Ascending aorta (tissue), 2 donors: ENCODE measurements around the gene RBM26. TPM values are rescaled to one million over a fixed set of nuclear protein-coding genes. Genes with fewer than 3 reads are reported as not detected.

Source experiments
- DNase-seq, 2 donors: peaks; one replicate each; pipeline ENCODE4 v3.0.0-alpha.2; 2019; ENCODE audit warnings: low spot score in 2 of 2
- H3K27ac ChIP-seq, 2 donors: fragments of 200-600 bp; sonication (generic); one replicate each; pipeline ENCODE4 v1.5.1; 2016 to 2017; ENCODE audit warnings: mild to moderate bottlenecking in 1 of 2
- H3K27me3 ChIP-seq: fragments of 200-600 bp; sonication (generic); one replicate; pipeline ENCODE4 v1.5.1; 2017
- H3K36me3 ChIP-seq, 2 donors: fragments of 200-600 bp; sonication (generic); one replicate each; pipeline ENCODE4 v1.5.1; 2016
- H3K4me1 ChIP-seq, 2 donors: fragments of 200-600 bp; sonication (generic); one replicate each; pipeline ENCODE4 v1.5.1; 2016 to 2017; ENCODE audit warnings: mild to moderate bottlenecking in 1 of 2
- H3K4me3 ChIP-seq, 2 donors: fragments of 200-600 bp; sonication (generic); one replicate each; pipeline ENCODE4 v1.5.1; 2016 to 2017; ENCODE audit warnings: mild to moderate bottlenecking in 1 of 2
- H3K9me3 ChIP-seq, 2 donors: fragments of 200-600 bp; sonication (generic); one replicate each; pipeline ENCODE4 v1.5.1; 2016
- intact Hi-C: fragments of 100-400 bp; cut with DNase I; formaldehyde crosslinking; loops from one replicate; pipeline ENCODE4 v1.15.1; 2023
- total RNA-seq: library from RNA; depleted of rRNA; stranded (reverse); fragments of >200 nt; gene quantifications from one replicate; pipeline ENCODE4 v1.1.0, GENCODE V29; 2016
- TF ChIP-seq, protein P1 (sequence below), 3 experiments: fragments of 200-600 bp in 2 of 3; fragments of 450-650 bp in 1 of 3; sonication (generic) in 2 of 3; IDR thresholded peaks; one replicate each; pipeline ENCODE4 v1.5.1; 2016 to 2019; ENCODE audit warnings: antibody characterized with exemption in 3 of 3, mild to moderate bottlenecking in 1 of 3, moderate library complexity in 1 of 3

Gene RBM26
- total RNA-seq, 1 donor from 2014 or later: 12.8 TPM

GRCh38 chr13:79271616-79272015, 134.4 kb downstream of the RBM26 start:
- intact Hi-C loops: no loop called here
- no peaks in the 10 kb centered on the region for H3K9me3 ChIP-seq
- TF ChIP-seq, protein P1, sequence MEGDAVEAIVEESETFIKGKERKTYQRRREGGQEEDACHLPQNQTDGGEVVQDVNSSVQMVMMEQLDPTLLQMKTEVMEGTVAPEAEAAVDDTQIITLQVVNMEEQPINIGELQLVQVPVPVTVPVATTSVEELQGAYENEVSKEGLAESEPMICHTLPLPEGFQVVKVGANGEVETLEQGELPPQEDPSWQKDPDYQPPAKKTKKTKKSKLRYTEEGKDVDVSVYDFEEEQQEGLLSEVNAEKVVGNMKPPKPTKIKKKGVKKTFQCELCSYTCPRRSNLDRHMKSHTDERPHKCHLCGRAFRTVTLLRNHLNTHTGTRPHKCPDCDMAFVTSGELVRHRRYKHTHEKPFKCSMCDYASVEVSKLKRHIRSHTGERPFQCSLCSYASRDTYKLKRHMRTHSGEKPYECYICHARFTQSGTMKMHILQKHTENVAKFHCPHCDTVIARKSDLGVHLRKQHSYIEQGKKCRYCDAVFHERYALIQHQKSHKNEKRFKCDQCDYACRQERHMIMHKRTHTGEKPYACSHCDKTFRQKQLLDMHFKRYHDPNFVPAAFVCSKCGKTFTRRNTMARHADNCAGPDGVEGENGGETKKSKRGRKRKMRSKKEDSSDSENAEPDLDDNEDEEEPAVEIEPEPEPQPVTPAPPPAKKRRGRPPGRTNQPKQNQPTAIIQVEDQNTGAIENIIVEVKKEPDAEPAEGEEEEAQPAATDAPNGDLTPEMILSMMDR (IDR thresholded peaks at IDR 0.05): no peak
- H3K4me1 ChIP-seq: no peaks in the 10 kb centered on the region
- H3K4me3 ChIP-seq: no peak overlapping the region
- H3K36me3 ChIP-seq: no peaks in the 10 kb centered on the region
- no peaks in the 10 kb centered on the region for H3K27me3 ChIP-seq
- no peak overlapping the region for H3K27ac ChIP-seq
- DNase-seq: no peak

- TF ChIP-seq, protein P1 (IDR thresholded peaks at IDR 0.05): no peak
- Histone ChIP-seq H3K36me3 (no peaks in the 10 kb centered on the region), H3K4me3 (no peak overlapping the region), H3K27ac (no peak overlapping the region), H3K9me3 (no peaks in the 10 kb centered on the region), H3K4me1 (no peaks in the 10 kb centered on the region), H3K27me3 (no peaks in the 10 kb centered on the region)
- intact Hi-C loops: no loop called here
- DNase-seq: no peak
These were observed 135.2 kb downstream of the RBM26 start for GRCh38 chr13:79270859-79271258.

Other genes with a start within 250 kb of the RBM26 start
- 16.6 TPM for gene NDFIP2, start 74.9 kb upstream of the RBM26 start, total RNA-seq